CD4-positive, alpha-beta T cell (primary cell): ENCODE data around the gene GALNT12. TPM values are rescaled to one million over a fixed set of nuclear protein-coding genes. Genes with fewer than 3 reads are reported as not detected.

Source experiments
- ATAC-seq: fragments of 200-7000 bp; cut with Tn5 transposase; one replicate; pipeline ENCODE4 v1.10.0; 2022; ENCODE audit warnings: mild to moderate bottlenecking; ENCODE audit not compliant: poor library complexity
- CTCF ChIA-PET: fragments of 350-600 bp; sonication (Branson Sonifier 250); formaldehyde crosslinking; loops from one replicate; lab custom pipeline; 2021; ENCODE audit warnings: antibody characterized with exemption, inconsistent platforms; lab: Charles Lee
- POLR2A ChIA-PET: fragments of 350-600 bp; sonication (Branson Sonifier 250); formaldehyde crosslinking; loops from one replicate; lab custom pipeline; 2021; ENCODE audit warnings: antibody characterized with exemption, inconsistent platforms; lab: Charles Lee
- DNase-seq, 14 experiments: peaks; one replicate each; pipeline ENCODE4 v3.0.0-alpha.2; 2013 to 2020; ENCODE audit warnings: mixed read lengths in 2 of 14
- H3K27ac ChIP-seq, 2 donors: one replicate each; pipeline versions ENCODE4 v1.5.1 to v1.7.0; 2013; ENCODE audit warnings: low read length in 2 of 2, low read depth in 1 of 2, mild to moderate bottlenecking in 1 of 2
- H3K27me3 ChIP-seq, 2 experiments: 1 replicate in 1 of 2; 2 replicates in 1 of 2; pipeline versions ENCODE4 v1.6.1 to v1.7.0; 2013; ENCODE audit warnings: low read length in 2 of 2, control low read depth in 1 of 2, mild to moderate bottlenecking in 1 of 2, moderate library complexity in 1 of 2; ENCODE audit not compliant: insufficient read depth in 2 of 2, control insufficient read depth in 1 of 2
- H3K36me3 ChIP-seq: one replicate; pipeline ENCODE4 v1.6.1; 2013; ENCODE audit warnings: low read length, control low read depth; ENCODE audit not compliant: insufficient read depth
- H3K4me1 ChIP-seq: one replicate; pipeline ENCODE4 v1.6.1; 2013; ENCODE audit warnings: low read length, control low read depth; ENCODE audit not compliant: insufficient read depth
- H3K4me3 ChIP-seq: one replicate; pipeline ENCODE4 v1.5.1; 2013; ENCODE audit warnings: mild to moderate bottlenecking, low read length, moderate library complexity
- H3K9me3 ChIP-seq, 2 experiments: 1 replicate in 1 of 2; 2 replicates in 1 of 2; pipeline versions ENCODE4 v1.6.1 to v1.7.0; 2013; ENCODE audit warnings: low read length in 2 of 2, mild to moderate bottlenecking in 2 of 2, control low read depth in 1 of 2, moderate library complexity in 1 of 2; ENCODE audit not compliant: control insufficient read depth in 1 of 2, insufficient read depth in 1 of 2
- H3K27ac Mint-ChIP-seq: one replicate; pipeline ENCODE4 v1.8.0; 2020; ENCODE audit warnings: mixed read lengths
- H3K27me3 Mint-ChIP-seq: one replicate; pipeline ENCODE4 v1.8.0; 2021; ENCODE audit warnings: mixed read lengths
- H3K36me3 Mint-ChIP-seq: one replicate; pipeline ENCODE4 v1.8.0; 2021; ENCODE audit warnings: low read depth, mixed read lengths
- H3K4me1 Mint-ChIP-seq: one replicate; pipeline ENCODE4 v1.8.0; 2021; ENCODE audit warnings: low read depth, mixed read lengths
- H3K4me3 Mint-ChIP-seq: one replicate; pipeline ENCODE4 v1.8.0; 2020; ENCODE audit warnings: mild to moderate bottlenecking, mixed read lengths
- H3K9me3 Mint-ChIP-seq: one replicate; pipeline ENCODE4 v1.8.0; 2020; ENCODE audit warnings: mixed read lengths
- intact Hi-C, 2 experiments: fragments of 100-400 bp; cut with DNase I in 1 of 2; cut with micrococcal nuclease in 1 of 2; formaldehyde crosslinking; loops; one replicate each; pipeline versions ENCODE4 v1.15.1 to v1.9.0; 2023 to 2025; cut with DNase I, micrococcal nuclease
- total RNA-seq, 174 experiments: library from RNA in 2 of 174; stranded (reverse) in 2 of 174; gene quantifications; one replicate each; pipeline ENCODE4 v1.2.3 and lab custom pipeline; 2021 to 2026
- TF ChIP-seq, protein P1 (sequence below): fragments of 200-600 bp; IDR thresholded peaks from one replicate; pipeline ENCODE4 v1.8.0; 2022; ENCODE audit warnings: antibody characterized with exemption, mild to moderate bottlenecking

The GALNT12 gene
- total RNA-seq, 2 experiments from 2014 or later, result 8.7 to 11.5 TPM

DNA sequence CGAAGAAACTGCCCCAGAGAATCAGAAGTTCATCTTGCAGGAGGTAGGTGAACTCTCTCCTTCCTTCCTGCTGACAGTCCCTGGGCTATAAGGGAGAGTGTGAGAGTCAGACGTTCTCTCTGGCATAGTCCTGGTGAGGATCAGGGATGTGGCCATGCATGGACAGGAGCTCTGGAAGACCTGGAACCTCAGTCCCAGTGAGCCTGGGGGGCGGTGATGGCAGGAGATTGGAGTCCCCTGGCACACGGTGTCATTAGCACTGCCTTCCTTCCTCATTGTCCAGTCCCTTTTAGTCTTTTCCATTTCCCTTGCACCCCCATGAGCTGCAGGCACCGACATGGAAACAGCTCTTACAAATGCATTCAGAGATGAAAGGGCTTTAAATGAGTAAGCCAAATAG lies 38.6 kb downstream of the GALNT12 start:
- POLR2A ChIA-PET, result no interaction called here

DNA sequence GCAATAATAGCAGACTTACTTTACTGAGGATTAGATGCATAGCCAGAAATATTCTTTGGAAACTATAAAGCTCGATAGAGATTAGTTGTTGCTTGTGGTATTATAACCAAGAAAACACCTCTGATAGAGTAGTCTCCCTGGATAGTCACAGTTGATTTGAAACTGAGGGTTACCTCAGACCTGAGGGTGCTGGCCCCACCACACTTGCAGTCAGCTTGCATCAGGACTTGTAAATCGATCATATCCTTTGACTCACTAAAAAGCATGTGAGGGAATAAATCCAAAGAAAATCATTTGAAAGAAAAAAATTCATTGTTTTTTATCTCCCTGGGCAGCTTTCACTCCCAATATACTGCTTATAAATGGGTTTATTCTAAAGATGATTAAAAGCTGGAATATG lies 39.4 kb downstream of the GALNT12 start:
- Histone ChIP-seq H3K36me3 (peaks cover 13% of the 10 kb centered on the region), H3K9me3 (no peaks in the 10 kb centered on the region), H3K4me1 (no peaks in the 10 kb centered on the region), H3K4me3 (no peak overlapping the region), H3K27me3 (no peaks in the 10 kb centered on the region), H3K27ac (no peak overlapping the region)
- ChIA-PET POLR2A (no interaction called here), CTCF (no interaction called here)
- intact Hi-C loops, result no loop called here
- H3K27ac Mint-ChIP-seq, result no peak overlapping the region
- H3K27me3 Mint-ChIP-seq, result no peaks in the 10 kb centered on the region
- H3K4me1 Mint-ChIP-seq, result no peaks in the 10 kb centered on the region
- peaks cover 40% of the 10 kb centered on the region for H3K36me3 Mint-ChIP-seq
- DNase-seq (no peak), ATAC-seq (no peak)
- TF ChIP-seq, protein P1, sequence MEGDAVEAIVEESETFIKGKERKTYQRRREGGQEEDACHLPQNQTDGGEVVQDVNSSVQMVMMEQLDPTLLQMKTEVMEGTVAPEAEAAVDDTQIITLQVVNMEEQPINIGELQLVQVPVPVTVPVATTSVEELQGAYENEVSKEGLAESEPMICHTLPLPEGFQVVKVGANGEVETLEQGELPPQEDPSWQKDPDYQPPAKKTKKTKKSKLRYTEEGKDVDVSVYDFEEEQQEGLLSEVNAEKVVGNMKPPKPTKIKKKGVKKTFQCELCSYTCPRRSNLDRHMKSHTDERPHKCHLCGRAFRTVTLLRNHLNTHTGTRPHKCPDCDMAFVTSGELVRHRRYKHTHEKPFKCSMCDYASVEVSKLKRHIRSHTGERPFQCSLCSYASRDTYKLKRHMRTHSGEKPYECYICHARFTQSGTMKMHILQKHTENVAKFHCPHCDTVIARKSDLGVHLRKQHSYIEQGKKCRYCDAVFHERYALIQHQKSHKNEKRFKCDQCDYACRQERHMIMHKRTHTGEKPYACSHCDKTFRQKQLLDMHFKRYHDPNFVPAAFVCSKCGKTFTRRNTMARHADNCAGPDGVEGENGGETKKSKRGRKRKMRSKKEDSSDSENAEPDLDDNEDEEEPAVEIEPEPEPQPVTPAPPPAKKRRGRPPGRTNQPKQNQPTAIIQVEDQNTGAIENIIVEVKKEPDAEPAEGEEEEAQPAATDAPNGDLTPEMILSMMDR, result no peak
- no peak overlapping the region for H3K4me3 Mint-ChIP-seq
- H3K9me3 Mint-ChIP-seq, result no peaks in the 10 kb centered on the region

More for the DNA sequence above, 38.6 kb downstream of the GALNT12 start:
- Histone ChIP-seq H3K4me3 (no peak overlapping the region), H3K27me3 (no peaks in the 10 kb centered on the region), H3K36me3 (peaks cover 13% of the 10 kb centered on the region), H3K4me1 (no peaks in the 10 kb centered on the region), H3K9me3 (no peaks in the 10 kb centered on the region), H3K27ac (no peak overlapping the region)
- intact Hi-C loops, result no loop called here
- Mint-ChIP-seq H3K9me3 (no peaks in the 10 kb centered on the region), H3K36me3 (peaks cover 40% of the 10 kb centered on the region), H3K27me3 (no peaks in the 10 kb centered on the region), H3K27ac (no peak overlapping the region), H3K4me3 (no peak overlapping the region), H3K4me1 (no peaks in the 10 kb centered on the region)
- CTCF ChIA-PET, result no interaction called here
- ATAC-seq (no peak), DNase-seq (no peak)
- TF ChIP-seq, protein P1, result no peak

DNA sequence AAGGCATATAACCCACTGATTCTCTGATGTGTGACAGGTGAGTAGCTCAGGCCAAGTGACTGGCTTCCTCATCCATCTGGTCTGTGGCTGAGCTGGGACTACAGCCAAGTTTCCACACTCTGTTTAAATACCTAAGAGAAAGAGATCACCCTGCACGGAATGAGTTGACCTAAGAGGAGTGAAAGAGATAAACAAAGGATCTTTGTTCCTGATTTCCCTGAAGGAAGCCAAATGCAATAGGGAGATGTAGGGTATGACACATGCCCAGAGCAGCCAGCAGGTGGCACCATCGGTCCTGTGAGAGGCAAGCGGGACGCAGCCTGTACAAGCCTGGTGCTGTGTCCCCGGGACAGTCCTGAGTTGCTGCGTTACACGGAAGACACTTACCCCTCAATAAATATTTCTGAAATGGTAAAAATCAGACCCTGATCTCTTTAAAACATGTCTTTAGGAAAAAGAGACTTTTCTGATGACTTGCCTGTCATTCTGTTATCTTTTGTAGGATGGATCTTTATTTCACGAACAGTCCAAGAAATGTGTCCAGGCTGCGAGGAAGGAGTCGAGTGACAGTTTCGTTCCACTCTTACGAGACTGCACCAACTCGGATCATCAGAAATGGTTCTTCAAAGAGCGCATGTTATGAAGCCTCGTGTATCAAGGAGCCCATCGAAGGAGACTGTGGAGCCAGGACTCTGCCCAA lies 41.1 kb downstream of the GALNT12 start:
- peaks cover 40% of the 10 kb centered on the region for H3K36me3 Mint-ChIP-seq
- Histone ChIP-seq H3K4me3 (no peak overlapping the region), H3K27ac (no peak overlapping the region), H3K9me3 (no peaks in the 10 kb centered on the region), H3K4me1 (no peaks in the 10 kb centered on the region), H3K27me3 (no peaks in the 10 kb centered on the region), H3K36me3 (peaks cover 13% of the 10 kb centered on the region)
- CTCF ChIA-PET, result interaction anchor here (0.8 to 1.3 kb wide), 3 partner anchors 11 to 292 kb away, joined by 3 to 5 read pairs (median 4); no protein-coding TSS in a partner anchor
- H3K27me3 Mint-ChIP-seq, result no peaks in the 10 kb centered on the region
- no peaks in the 10 kb centered on the region for H3K4me1 Mint-ChIP-seq
- TF ChIP-seq, protein P1, result peak; percentile 97
- peak; percentile 84 for ATAC-seq
- H3K4me3 Mint-ChIP-seq, result no peak overlapping the region
- H3K9me3 Mint-ChIP-seq, result no peaks in the 10 kb centered on the region
- DNase-seq, result peak; percentile 58 to 83 (median 68)
- POLR2A ChIA-PET, result interaction anchor here (0.7 kb wide), 1 partner anchor 292 kb away, joined by 3 read pairs; no protein-coding TSS in a partner anchor
- H3K27ac Mint-ChIP-seq, result no peak overlapping the region
- intact Hi-C loops, result loop anchor here (1.0 to 2.0 kb wide), 3 partner anchors 126 to 292 kb away; no protein-coding TSS in a partner anchor
